Cardiac septum (tissue), 1 donor: ENCODE data around the gene RAB7B. TPM values are rescaled to one million over a fixed set of nuclear protein-coding genes. Genes with fewer than 3 reads are reported as not detected.

Experiments
- DNase-seq: peaks from one replicate; pipeline ENCODE4 v3.0.0-alpha.2; 2020; ENCODE audit warnings: low spot score
- intact Hi-C: fragments of 100-400 bp; cut with DNase I; formaldehyde crosslinking; loops from one replicate; pipeline ENCODE4 v1.14.0; 2022
- total RNA-seq: library from RNA; stranded (reverse); fragmentation: NEBNext Ultra II Directional; extraction: Animal tissue kit (Norgen Biotek cat#: 25700); gene quantifications from one replicate; pipeline ENCODE4 v1.2.1, GENCODE V29; 2021
- donor health status: DM: no; HTN: no; CAD: no.

The RAB7B gene
- total RNA-seq, 1 donor from 2014 or later, result 2.1 TPM

GRCh38 chr1:206025283-206025820, 22.2 kb upstream of the RAB7B start:
- no peak for DNase-seq
- intact Hi-C loops, result no loop called here

- DNase-seq, result no peak
- intact Hi-C loops, result no loop called here
Measured at GRCh38 chr1:206023695-206024094, 20.5 kb upstream of the RAB7B start, which contains the start of gene CTSE. Gene CTSE (minus strand): TSS chr1:206023895. CDS start chr1:206023791, 104 bp downstream.

- DNase-seq, result no peak
- intact Hi-C loops, result no loop called here
Measured at GRCh38 chr1:206022766-206023165, 19.6 kb upstream of the RAB7B start.

- intact Hi-C loops, result no loop called here
- no peak for DNase-seq
Measured at GRCh38 chr1:206021626-206022365, 18.6 kb upstream of the RAB7B start.

GRCh38 chr1:206021008-206021625, 17.9 kb upstream of the RAB7B start:
- no peak for DNase-seq
- intact Hi-C loops, result no loop called here

GRCh38 chr1:206020393-206021007, 17.3 kb upstream of the RAB7B start:
- DNase-seq, result no peak
- intact Hi-C loops, result no loop called here

- intact Hi-C loops, result no loop called here
- no peak for DNase-seq
Measured at GRCh38 chr1:206015071-206015470, 11.9 kb upstream of the RAB7B start.

GRCh38 chr1:206014601-206015000, 11.4 kb upstream of the RAB7B start:
- intact Hi-C loops, result no loop called here
- DNase-seq, result no peak

- intact Hi-C loops, result no loop called here
- no peak for DNase-seq
Measured at GRCh38 chr1:206013026-206013795, 10.0 kb upstream of the RAB7B start.

- intact Hi-C loops, result no loop called here
- peak; percentile 89 for DNase-seq
Measured at GRCh38 chr1:206012086-206012859, 9.1 kb upstream of the RAB7B start.

- no peak for DNase-seq
- intact Hi-C loops, result no loop called here
Measured at GRCh38 chr1:206011057-206011456, 7.9 kb upstream of the RAB7B start.

GRCh38 chr1:206010060-206010459, 6.9 kb upstream of the RAB7B start:
- DNase-seq, result no peak
- intact Hi-C loops, result no loop called here

GRCh38 chr1:206006946-206007345, 3.8 kb upstream of the RAB7B start:
- DNase-seq, result no peak
- intact Hi-C loops, result no loop called here

- intact Hi-C loops, result no loop called here
- no peak for DNase-seq
Measured at GRCh38 chr1:206005778-206006180, 2.6 kb upstream of the RAB7B start.

GRCh38 chr1:206005234-206005633, 2.0 kb upstream of the RAB7B start:
- no peak for DNase-seq
- intact Hi-C loops, result no loop called here

- intact Hi-C loops, result no loop called here
- DNase-seq, result no peak
Measured at GRCh38 chr1:206004826-206005225, 1.6 kb upstream of the RAB7B start.

- intact Hi-C loops, result no loop called here
- DNase-seq, result no peak
Measured at GRCh38 chr1:206003854-206004800, 932 bp upstream of the RAB7B start.

GRCh38 chr1:206002160-206002559, 1.0 kb downstream of the RAB7B start:
- peak; percentile 24 for DNase-seq
- intact Hi-C loops, result no loop called here
